HT1080 (cell line): ENCODE data around the gene UMODL1. TPM values are rescaled to one million over a fixed set of nuclear protein-coding genes. Genes with fewer than 3 reads are reported as not detected.
"Not testable (repeated sequence)": the region's sequence is repeated elsewhere in the genome, so short reads cannot be mapped to it uniquely, and the experiment has no call there.

ENCODE experiments used
- DNase-seq: peaks from one replicate; pipeline ENCODE4 v3.0.0-alpha.2; 2015; ENCODE audit warnings: low read depth
- total RNA-seq: library from RNA; depleted of rRNA; stranded (reverse); fragments of >200 nt; shearing (Covaris generic); gene quantifications from 2 replicates; pipeline ENCODE4 v1.2.3, GENCODE V29; 2014

The UMODL1 gene
- total RNA-seq, 1 experiment from 2014 or later = not detected

GRCh38 chr21:42057851-42058437 is 13.2 kb upstream of the UMODL1 start:
- no peak for DNase-seq

DNA sequence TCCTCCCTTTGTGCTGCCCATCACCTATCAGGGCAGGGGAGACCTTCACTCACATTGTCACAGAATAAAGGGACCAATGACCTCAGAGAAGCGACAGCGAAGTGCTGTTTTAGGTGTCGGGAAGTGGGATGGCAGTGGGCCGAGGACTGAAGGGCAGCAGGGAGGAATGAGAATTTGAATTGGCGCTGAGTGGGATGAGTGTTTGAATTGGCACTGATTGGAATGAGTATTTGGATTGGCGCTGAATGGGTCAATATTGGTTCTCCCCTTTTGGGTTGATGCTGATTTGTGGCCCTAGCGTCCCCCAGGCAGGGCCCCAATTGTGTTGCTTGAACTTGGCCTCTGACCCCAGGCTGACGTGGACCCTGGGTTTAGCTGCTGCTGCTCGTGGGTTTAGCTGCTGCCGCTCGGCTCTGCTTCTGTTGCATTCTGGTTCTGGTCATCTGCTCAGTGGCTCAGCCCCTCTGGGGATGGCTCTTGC is 12.4 kb upstream of the UMODL1 start:
- no peak for DNase-seq

DNA sequence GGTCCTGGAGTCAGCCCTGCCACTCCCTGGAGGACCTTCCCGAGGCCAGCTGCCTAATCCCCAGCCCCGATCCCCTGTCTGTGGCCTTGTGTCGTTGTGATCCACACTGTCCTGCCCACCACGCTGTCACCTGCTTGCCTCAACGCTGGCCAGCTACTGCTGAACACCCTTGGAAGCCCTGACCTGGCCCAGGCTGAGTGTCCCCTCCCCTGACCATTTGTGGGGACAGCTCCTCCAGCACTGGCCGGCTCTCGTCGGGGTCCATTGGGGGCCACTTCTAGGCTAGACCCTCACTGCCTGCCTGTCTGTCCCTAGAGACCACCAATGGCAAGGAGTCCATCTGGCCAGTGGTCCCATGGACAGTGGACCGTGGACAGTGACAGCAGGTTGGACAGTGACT is 12.0 kb upstream of the UMODL1 start:
- DNase-seq = no peak

GRCh38 chr21:42059721-42060120 is 11.4 kb upstream of the UMODL1 start:
- no peak for DNase-seq

DNA sequence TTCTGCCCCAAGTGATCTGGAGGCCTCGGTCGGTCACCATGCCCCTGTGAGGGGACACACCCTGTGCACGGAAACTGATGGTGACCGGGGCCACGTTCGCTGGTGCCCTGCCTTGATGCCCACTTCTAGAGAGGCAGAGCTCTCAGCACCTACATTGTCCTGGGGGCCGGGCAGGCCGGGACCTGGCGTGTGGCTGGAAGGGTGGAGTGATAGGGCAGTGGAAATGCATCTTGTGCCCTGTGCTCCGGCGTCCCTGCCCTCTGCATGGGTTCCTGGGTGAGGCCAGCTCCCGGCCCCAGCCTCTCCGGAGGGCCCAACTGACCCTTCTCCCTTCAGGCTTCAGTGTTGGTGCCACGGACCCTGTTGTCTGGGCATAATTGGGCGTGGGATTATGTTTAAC is 11.0 kb upstream of the UMODL1 start:
- DNase-seq = no peak

GRCh38 chr21:42061195-42061985 is 9.7 kb upstream of the UMODL1 start:
- DNase-seq = no peak

DNA sequence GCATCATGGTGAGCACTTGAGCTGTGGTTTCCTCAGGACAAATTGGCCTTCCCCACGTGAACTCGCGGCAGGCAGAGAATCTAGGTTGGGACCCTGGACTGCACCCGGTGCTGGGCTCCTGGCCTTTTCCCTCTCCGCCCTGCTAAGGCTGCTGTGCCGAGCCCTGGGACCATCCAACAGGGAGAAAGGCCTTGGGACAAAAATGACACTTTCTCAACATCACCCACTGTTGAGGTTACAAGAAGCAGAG is 9.2 kb upstream of the UMODL1 start:
- no peak for DNase-seq

GRCh38 chr21:42062236-42063022 is 8.7 kb upstream of the UMODL1 start:
- no peak for DNase-seq

- DNase-seq = no peak
Measured at GRCh38 chr21:42063191-42063570, 7.9 kb upstream of the UMODL1 start.

- no peak for DNase-seq
Measured at GRCh38 chr21:42063571-42064521, 7.3 kb upstream of the UMODL1 start.

DNA sequence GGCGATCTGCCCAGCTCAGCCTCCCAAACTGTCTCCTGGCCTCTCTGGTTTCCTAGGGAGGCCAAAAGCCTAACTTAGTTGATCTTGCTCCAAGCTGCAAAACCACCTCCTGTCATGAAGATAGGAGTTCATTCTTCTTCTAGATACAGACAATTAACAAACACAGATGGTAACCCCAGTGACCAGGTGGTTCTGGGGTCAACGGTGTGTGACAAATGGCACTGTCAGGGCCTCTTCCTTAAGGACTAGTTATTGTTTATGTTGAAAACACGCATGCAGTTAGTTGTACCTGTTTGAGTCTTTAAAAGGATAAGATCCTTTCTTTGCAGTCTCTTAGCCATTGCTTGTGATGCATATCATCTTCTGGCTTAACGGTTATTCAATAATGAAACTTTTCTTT is 4.6 kb upstream of the UMODL1 start:
- no peak for DNase-seq

DNA sequence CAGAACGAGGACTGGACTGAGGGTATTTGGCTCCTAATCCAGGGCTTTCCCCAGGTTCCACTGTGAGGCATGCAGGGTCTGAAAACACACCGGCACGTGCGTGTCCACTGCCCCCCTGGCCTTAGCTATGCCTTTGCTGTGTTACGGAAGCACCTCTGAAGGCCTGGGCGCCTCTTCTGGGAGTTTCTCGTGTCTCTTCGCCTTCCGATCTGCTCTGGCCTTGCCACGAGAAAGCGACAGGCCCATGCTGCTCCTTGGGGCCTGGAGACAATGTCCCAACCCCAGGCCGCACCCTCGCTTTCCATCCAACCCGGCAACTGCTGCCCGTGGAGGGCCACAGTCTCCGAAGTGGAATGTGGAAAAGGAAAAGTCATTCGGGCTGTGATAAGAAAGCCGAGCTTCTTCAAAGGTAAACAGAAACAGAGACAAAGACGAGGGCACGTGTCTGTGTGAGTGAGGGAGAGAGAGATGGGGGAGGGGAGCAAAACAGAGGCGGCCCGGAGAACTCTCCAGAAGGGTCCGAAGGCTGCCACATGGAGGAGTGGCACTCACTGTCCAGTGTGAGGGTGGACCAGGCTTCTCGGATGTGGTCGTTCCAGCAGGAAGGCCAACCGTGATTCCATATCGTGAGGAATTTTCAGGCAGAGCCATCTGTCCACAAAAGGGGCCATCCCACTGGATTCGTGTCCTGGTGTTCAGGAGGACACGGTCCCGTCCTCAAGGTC is 3.4 kb upstream of the UMODL1 start:
- DNase-seq = no peak

DNA sequence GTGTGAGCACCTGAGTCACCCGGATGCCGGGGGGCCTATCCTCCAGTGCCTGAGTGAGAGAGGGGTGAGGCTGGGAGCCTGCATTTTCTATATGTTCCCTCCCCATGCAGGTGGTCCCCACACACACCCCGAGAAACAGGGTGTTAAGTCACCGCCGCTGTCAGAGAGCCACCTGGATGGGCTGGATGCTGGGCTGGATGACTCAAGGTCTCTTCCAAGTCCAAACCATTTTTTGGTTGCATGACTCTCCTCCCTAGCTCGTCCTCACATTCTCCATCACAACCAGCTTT is 2.9 kb upstream of the UMODL1 start:
- DNase-seq = no peak

DNA sequence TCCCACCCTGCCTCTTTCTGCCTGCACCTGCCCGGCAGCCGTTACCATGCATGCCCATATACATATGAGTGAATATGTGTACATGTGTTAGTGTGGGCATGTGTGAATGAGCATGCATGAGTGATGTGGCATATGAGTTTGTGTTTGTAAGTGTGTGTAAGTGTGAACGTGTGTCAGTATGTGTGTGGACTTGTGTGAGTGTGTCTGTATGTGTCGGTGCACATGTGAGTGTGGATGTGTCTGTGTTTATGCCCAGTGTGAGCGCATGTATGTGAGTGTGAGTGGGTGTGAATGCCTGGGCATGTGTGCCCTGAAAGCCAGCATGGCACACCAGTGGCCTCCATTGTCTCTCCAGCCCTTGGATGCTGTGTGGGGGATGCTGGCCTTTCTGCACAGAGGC is 2.5 kb upstream of the UMODL1 start:
- DNase-seq = no peak

DNA sequence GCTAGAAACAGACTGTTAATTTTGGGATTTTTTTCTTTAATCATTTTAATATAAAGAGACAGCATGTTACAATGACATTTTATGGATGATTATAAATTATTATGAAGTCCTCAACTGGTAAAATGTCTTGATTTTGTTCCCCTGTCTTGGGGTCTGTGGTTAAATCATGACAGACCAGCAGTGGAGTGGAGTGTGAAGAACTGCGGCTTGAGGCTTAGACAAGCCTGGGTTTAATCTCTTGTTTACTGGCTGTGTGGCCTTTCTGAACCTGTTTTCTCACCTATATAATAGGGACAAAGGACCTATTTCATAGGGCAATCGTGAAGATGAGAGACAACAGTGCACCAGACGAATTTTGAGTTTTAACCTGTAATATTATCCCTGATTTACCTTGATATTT is 1.8 kb upstream of the UMODL1 start:
- DNase-seq = no peak

GRCh38 chr21:42069843-42070242 is 1.3 kb upstream of the UMODL1 start:
- no peak for DNase-seq

DNA sequence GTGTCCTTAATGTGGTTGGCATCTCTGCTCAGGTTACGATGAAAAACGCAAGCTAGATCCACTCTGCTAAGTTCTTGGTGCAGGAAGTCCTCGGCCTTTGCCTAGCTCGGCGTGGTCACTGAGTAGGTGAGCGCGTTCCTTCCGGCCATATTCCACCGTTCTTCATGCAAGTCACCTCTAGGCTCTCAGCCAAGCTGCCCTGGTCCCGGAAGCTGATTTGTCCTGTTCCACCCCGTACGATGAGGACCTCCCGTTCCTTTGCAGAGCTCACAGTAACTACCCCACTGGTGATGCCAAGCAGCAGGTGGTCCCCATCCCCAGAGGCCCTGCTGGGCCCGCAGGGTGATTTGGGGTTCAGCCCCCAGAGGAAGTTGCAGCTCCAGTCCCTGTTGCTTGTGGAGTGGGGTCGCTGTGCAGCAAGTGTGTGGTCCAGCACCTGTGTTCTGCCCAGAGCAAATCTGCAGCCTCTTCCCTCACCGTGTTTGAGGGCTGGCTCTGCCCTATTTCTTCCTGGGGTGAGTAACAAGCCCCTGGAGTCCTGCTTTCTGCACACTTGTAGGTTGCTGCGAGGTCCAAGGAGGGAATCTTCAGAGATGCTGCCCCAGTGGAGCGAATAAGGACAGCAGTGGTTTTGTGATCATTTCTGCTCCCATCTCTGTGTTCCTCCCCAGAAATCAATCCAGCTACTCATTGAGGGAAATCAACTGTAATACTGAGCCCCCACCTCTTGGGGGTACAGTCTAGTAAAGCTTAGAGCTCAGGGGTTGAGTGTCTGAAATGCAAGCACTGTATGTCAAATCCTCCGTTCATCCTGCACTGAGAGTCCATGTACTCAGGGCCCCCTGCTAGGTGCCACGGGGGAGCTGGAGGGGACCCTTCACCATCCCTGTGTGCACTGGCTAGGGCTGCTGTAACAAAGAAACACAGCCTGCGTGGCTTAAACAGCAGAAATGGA is 2.3 kb downstream of the UMODL1 start:
- no peak for DNase-seq

DNA sequence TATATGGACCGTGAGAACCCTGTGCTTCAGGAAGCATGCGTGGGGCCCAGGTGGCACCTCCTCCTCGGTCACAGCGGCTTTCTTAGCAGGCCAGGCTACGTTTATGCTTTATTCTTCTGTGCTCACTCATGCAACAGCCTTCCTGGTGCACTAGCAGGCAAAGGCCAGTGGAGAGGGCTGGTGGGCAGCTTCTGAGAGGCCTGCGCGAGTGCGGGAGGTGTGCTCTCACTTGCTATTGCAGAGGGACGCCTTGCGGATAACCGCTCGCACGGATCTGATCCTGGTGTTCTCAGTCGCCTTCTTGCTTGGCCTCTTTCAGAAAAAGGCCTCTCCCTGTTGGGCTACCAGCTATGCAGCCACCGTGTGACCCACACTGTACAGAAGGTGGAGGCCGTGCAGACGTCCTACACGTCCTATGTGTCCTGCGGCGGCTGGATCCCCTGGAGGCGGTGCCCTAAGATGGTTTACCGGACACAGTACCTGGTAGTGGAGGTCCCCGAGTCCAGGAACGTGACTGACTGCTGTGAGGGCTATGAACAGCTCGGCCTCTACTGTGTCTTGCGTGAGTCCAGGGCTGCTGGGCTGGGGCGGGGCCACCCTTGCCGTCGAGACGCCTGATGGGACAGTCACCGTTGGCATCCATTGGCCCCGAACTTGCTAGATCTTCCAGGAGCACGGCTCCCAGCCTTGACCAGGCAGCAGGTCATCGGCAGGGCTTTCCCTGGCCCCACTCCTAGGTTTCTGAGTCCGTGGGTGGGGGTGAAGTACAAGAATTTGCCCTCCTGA is 4.8 kb downstream of the UMODL1 start:
- DNase-seq = no peak

DNA sequence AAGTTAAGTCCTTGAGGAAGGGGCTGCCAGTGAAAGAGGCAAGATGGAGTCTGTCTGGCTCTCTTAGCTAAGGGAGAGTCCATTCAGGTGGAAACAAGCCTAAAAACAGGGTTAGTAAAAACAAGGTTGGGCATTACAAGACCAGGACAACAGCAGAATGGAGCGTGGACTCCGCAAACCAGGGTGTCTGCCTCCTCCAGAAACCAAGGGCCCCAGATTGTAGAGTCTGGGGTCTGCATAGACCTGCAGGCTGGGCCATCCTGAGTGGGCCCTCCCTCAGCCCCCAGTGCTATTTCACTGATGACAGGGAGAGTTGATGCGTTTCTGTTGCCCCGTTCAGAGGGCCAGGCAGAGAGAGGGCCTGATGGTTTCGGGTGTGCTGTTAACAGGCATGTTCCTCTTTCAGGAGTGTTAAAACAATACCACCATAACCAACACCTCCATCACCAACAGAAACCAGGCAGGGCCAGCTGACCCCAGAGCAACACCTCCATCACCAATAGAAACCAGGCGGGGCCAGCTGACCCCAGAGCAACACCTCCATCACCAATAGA is 6.6 kb downstream of the UMODL1 start:
- DNase-seq = not testable (repeated sequence)
